MM.1S (cell line): ENCODE results near the gene DDX39B.

Source experiments
- DNase-seq: peaks from one replicate; pipeline ENCODE4 v3.0.0-alpha.2; 2015
- H2AFZ ChIP-seq: fragments of 300-600 bp; sonication (generic); 2 replicates; pipeline ENCODE4 v1.6.0; 2016; ENCODE audit warnings: antibody characterized with exemption, low read length
- H3F3A ChIP-seq: fragments of 300-600 bp; sonication (generic); 2 replicates; pipeline ENCODE4 v1.6.1; 2016; ENCODE audit warnings: mild to moderate bottlenecking, antibody characterized with exemption, low read length, moderate library complexity, mixed read lengths; ENCODE audit not compliant: insufficient read depth
- H3K27ac ChIP-seq: fragments of 300-600 bp; sonication (generic); 2 replicates; pipeline ENCODE4 v1.5.1; 2016; ENCODE audit warnings: mild to moderate bottlenecking, low read length
- H3K27me3 ChIP-seq: fragments of 300-600 bp; sonication (generic); replicated peaks from 2 replicates; pipeline ENCODE4 v1.6.0; 2016; ENCODE audit warnings: low read length; ENCODE audit not compliant: insufficient read depth
- H3K36me3 ChIP-seq: fragments of 300-600 bp; sonication (generic); replicated peaks from 2 replicates; pipeline ENCODE4 v1.6.1; 2016; ENCODE audit warnings: mild to moderate bottlenecking, low read length, mixed read lengths; ENCODE audit not compliant: insufficient read depth
- H3K4me1 ChIP-seq: fragments of 300-600 bp; sonication (generic); 2 replicates; pipeline ENCODE4 v1.6.1; 2016; ENCODE audit warnings: low read length, mixed read lengths
- H3K4me2 ChIP-seq: fragments of 300-600 bp; sonication (generic); 2 replicates; pipeline ENCODE4 v1.6.0; 2016; ENCODE audit warnings: low read depth, low read length
- H3K4me3 ChIP-seq: fragments of 300-600 bp; sonication (generic); 2 replicates; pipeline ENCODE4 v1.5.1; 2016; ENCODE audit warnings: low read length, mixed read lengths
- H3K79me2 ChIP-seq: fragments of 300-600 bp; sonication (generic); 2 replicates; pipeline ENCODE4 v1.6.1; 2016; ENCODE audit warnings: mixed run types, low read length, mixed read lengths
- H3K9ac ChIP-seq: fragments of 300-600 bp; sonication (generic); 2 replicates; pipeline ENCODE4 v1.6.1; 2016; ENCODE audit warnings: low read length, mixed read lengths
- H3K9me2 ChIP-seq: fragments of 300-600 bp; sonication (generic); replicated peaks from 2 replicates; pipeline ENCODE4 v1.6.1; 2016; ENCODE audit warnings: mild to moderate bottlenecking, low read length, mixed read lengths; ENCODE audit not compliant: insufficient read depth
- H3K9me3 ChIP-seq: fragments of 300-600 bp; sonication (generic); replicated peaks from 2 replicates; pipeline ENCODE4 v1.6.1; 2016; ENCODE audit warnings: mild to moderate bottlenecking, low read length, mixed read lengths; ENCODE audit not compliant: insufficient read depth
- H4K20me1 ChIP-seq: fragments of 300-600 bp; sonication (generic); 2 replicates; pipeline ENCODE4 v1.6.1; 2016; ENCODE audit warnings: mild to moderate bottlenecking, low read length, moderate library complexity, mixed read lengths; ENCODE audit not compliant: insufficient read depth
- CTCF ChIP-seq: fragments of 300-600 bp; sonication (generic); IDR thresholded peaks from 2 replicates; pipeline ENCODE4 v1.5.1; 2016; ENCODE audit warnings: antibody characterized with exemption, low read length, mixed read lengths
- EZH2 ChIP-seq: fragments of 300-600 bp; sonication (generic); optimal IDR thresholded peaks from 2 replicates; pipeline ENCODE3; 2017; ENCODE audit warnings: low read depth, mild to moderate bottlenecking, antibody characterized with exemption, low read length, mixed read lengths
- EZH2phosphoT487 ChIP-seq: fragments of 300-600 bp; sonication (generic); IDR thresholded peaks from 2 replicates; pipeline ENCODE4 v1.6.1; 2018; ENCODE audit warnings: antibody characterized with exemption, low read length

DDX39B gene

DNA sequence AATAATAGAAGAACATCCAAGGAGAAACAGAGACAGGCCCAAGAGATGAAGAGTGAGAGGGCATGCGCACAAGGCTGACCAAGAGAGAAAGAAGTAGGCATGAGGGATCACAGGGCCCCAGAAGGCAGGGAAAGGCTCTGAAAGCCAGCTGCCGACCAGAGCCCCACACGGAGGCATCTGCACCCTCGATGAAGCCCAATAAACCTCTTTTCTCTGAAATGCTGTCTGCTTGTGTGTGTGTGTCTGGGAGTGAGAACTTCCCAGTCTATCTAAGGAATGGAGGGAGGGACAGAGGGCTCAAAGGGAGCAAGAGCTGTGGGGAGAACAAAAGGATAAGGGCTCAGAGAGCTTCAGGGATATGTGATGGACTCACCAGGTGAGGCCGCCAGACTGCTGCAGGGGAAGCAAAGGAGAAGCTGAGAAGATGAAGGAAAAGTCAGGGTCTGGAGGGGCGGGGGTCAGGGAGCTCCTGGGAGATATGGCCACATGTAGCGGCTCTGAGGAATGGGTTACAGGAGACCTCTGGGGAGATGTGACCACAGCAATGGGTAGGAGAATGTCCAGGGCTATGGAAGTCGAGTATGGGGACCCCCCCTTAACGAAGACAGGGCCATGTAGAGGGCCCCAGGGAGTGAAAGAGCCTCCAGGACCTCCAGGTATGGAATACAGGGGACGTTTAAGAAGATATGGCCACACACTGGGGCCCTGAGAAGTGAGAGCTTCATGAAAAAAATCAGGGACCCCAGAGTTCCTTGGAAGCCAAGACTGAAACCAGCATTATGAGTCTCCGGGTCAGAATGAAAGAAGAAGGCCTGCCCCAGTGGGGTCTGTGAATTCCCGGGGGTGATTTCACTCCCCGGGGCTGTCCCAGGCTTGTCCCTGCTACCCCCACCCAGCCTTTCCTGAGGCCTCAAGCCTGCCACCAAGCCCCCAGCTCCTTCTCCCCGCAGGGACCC is 32.6 kb upstream of the DDX39B start:
- Histone ChIP-seq H3K4me1 (peaks cover 26% of the 10 kb centered on the region), H3K27ac (no peak overlapping the region), H3K27me3 (peaks cover 54% of the 10 kb centered on the region), H3K4me2 (no peak overlapping the region), H3K79me2 (no peaks in the 10 kb centered on the region), H3F3A (peaks cover 5% of the 10 kb centered on the region; the same call in 1 of the 2 replicates), H2AFZ (no peak overlapping the region), H3K36me3 (no peaks in the 10 kb centered on the region), H3K4me3 (no peak overlapping the region), H3K9ac (no peak overlapping the region), H4K20me1 (no peaks in the 10 kb centered on the region), H3K9me3 (no peaks in the 10 kb centered on the region), H3K9me2 (no peaks in the 10 kb centered on the region)
- DNase-seq = no peak
- TF ChIP-seq EZH2phosphoT487 (no peak), CTCF (no peak), EZH2 (no peak)

- Histone ChIP-seq H4K20me1 (no peaks in the 10 kb centered on the region), H3K36me3 (no peaks in the 10 kb centered on the region), H3K27me3 (peaks cover 45% of the 10 kb centered on the region), H3K4me2 (no peak overlapping the region), H3K9me2 (no peaks in the 10 kb centered on the region), H3K79me2 (no peaks in the 10 kb centered on the region), H3K9me3 (no peaks in the 10 kb centered on the region), H3K4me1 (peaks cover 34% of the 10 kb centered on the region), H2AFZ (no peak overlapping the region), H3K9ac (no peak overlapping the region), H3K4me3 (no peak overlapping the region), H3F3A (peaks cover 8% of the 10 kb centered on the region), H3K27ac (no peak overlapping the region)
- TF ChIP-seq EZH2phosphoT487 (no peak), EZH2 (no peak), CTCF (no peak)
- no peak for DNase-seq
These were observed 31.7 kb upstream of the DDX39B start for GRCh38 chr6:31573239-31574105.

- Histone ChIP-seq H3K4me1 (peaks cover 45% of the 10 kb centered on the region), H4K20me1 (no peaks in the 10 kb centered on the region), H3K9ac (peak within 1 kb of the TSS; percentile 42), H3K4me2 (peak within 1 kb of the TSS; percentile 59; the same call in 1 of the 2 replicates), H3F3A (peaks cover 17% of the 10 kb centered on the region), H3K27me3 (peaks cover 35% of the 10 kb centered on the region), H3K4me3 (peak within 1 kb of the TSS; percentile 37), H2AFZ (peak within 1 kb of the TSS; percentile 57), H3K9me3 (no peaks in the 10 kb centered on the region), H3K27ac (peak within 1 kb of the TSS; percentile 54; the same call in 1 of the 2 replicates), H3K79me2 (no peaks in the 10 kb centered on the region), H3K9me2 (no peaks in the 10 kb centered on the region), H3K36me3 (no peaks in the 10 kb centered on the region)
- TF ChIP-seq EZH2phosphoT487 (no peak), CTCF (no peak), EZH2 (no peak)
- peak; percentile 48 for DNase-seq
These were observed 30.5 kb upstream of the DDX39B start, which contains the start of gene LTA for GRCh38 chr6:31572041-31572911. Gene LTA, plus strand, starts transcription at chr6:31572289. Its CDS starts 454 bp downstream, at chr6:31572743.
